CD4-positive, alpha-beta T cell treated with Interleukin-17A for 1 hour (primary cell): ENCODE data around the gene NBDY.
"Not testable (repeated sequence)": the region's sequence is repeated elsewhere in the genome, so short reads cannot be mapped to it uniquely, and the experiment has no call there.

Source experiments
- DNase-seq: peaks from one replicate; pipeline ENCODE4 v3.0.0-alpha.2; 2020

The NBDY gene

GRCh38 chrX:56764975-56765791, 36.1 kb downstream of the NBDY start:
- DNase-seq, result peak; percentile 48

GRCh38 chrX:56765811-56766553, 36.9 kb downstream of the NBDY start:
- DNase-seq, result no peak

GRCh38 chrX:56766554-56767347, 37.7 kb downstream of the NBDY start:
- no peak for DNase-seq

GRCh38 chrX:56767348-56768119, 38.5 kb downstream of the NBDY start:
- not testable (repeated sequence) for DNase-seq

GRCh38 chrX:56768120-56768660, 39.1 kb downstream of the NBDY start:
- DNase-seq, result not testable (repeated sequence)

GRCh38 chrX:56772675-56773521, 43.9 kb downstream of the NBDY start:
- DNase-seq, result not testable (repeated sequence)

DNA sequence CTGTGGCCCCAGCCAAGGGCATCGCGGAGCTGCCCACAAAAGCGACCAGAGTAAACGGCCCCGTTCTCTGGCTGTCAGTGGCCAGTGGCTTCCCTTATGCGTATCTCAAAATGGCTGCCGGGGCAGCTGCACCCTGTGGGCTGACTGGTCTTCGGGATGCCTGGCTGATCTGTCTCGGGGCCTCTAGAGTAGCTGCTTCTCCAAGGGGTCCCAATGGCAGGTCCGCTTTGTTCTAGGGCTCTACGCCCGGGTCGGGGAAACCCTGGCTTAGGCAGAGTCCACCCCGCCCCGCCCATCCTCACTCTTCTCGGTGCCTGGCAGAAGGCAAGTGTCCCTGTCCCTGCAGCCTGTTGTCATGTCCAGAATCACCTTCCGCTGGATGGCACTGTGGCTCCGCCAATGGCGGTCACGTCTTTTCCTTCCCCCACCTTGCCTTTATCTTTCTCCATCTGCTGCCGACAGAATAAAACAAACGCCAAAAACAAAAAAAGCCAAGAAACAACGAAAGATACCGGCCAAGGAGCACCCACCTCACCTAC, 44.5 kb downstream of the NBDY start:
- not testable (repeated sequence) for DNase-seq

- not testable (repeated sequence) for DNase-seq
Observed at GRCh38 chrX:56778099-56778923, 49.3 kb downstream of the NBDY start.

DNA sequence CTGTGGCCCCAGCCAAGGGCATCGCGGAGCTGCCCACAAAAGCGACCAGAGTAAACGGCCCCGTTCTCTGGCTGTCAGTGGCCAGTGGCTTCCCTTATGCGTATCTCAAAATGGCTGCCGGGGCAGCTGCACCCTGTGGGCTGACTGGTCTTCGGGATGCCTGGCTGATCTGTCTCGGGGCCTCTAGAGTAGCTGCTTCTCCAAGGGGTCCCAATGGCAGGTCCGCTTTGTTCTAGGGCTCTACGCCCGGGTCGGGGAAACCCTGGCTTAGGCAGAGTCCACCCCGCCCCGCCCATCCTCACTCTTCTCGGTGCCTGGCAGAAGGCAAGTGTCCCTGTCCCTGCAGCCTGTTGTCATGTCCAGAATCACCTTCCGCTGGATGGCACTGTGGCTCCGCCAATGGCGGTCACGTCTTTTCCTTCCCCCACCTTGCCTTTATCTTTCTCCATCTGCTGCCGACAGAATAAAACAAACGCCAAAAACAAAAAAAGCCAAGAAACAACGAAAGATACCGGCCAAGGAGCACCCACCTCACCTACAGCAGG, 50.0 kb downstream of the NBDY start:
- DNase-seq, result not testable (repeated sequence)

- not testable (repeated sequence) for DNase-seq
Observed at GRCh38 chrX:56780681-56781649, 51.9 kb downstream of the NBDY start.

DNA sequence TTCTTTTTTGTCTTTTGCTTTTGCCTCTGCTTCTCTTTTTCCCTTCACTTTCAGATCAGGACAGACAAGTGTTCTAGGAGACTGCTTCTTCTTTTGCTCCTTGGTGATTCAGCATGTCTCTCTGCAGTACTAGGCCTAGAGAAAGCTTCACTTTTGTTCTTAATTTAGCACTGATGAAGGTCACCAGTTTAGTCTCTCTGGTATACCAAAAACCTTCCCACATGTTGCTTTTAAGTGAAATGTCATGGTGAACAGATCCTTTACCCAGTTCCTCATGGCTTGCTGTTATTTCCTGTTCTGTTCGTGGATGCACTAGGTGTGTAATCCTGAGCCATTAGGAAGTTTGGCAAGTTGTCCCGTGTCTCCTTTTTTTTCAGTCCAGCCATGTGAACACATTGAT, 53.3 kb downstream of the NBDY start:
- no peak for DNase-seq

DNA sequence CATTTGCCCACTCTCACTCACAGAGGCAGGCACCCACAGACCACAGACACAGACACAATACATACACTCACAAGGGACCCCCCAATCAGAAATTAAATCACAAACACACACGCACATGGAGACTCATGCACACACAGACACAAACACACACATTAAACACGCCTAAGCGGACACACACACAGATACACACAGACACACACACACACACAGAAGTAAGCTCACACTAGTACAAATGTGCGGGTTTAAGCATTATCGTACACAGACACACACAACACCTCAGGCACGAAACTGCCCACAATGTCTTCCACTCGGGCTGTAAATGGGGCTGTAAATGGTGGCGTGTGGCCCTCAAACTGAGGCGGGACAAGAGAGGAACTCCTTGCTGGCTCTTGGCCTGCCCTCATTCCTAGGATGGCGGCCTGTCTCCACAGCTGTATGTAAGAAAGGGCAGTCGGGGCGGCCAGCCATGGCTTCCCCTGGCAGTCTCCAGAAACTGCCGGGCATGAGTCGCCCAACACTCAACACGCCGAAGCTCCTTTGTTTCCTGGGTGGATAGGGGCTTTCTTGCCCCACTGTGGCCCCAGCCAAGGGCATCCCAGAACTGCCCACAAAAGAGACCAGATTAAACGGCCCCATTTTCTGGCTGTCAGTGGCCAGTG, 53.9 kb downstream of the NBDY start:
- DNase-seq, result no peak

DNA sequence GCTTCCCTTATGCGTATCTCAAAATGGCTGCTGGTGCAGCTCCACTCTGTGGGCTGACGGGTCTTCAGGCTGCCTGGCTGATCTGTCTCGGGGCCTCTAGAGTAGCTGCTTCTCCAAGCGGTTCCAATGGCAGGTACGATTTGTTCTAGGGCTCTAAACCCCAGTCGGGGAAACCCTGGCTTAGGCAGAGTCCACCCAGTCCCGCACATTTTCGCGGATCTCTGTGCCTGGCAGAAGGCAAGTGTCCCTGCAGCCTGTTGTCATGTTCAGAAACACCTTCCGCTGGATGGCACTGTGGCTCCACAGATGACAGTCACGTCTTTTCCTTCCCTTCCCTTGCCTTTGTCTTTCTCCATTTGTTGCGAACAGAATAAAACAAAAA, 54.4 kb downstream of the NBDY start:
- DNase-seq, result no peak

GRCh38 chrX:56783996-56784620, 55.1 kb downstream of the NBDY start:
- no peak for DNase-seq

DNA sequence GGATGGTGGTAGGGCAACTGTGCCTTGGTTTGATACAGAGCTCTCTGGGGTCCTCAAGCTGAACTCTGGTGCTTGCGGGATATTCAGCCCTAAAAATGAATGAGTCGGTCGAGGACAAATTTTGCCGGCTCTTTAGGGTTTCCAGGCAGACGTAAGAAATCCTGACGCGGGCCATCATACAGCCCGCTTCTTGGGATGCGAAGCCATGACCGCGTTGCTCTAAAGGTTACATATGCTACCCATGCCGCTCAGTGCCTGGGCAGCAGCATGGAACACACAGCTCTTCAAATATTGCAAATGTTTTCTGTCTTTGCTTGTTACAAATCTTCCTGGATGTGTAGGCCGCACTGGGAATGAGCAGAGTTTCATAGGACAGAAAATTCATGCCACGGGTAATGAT, 55.6 kb downstream of the NBDY start:
- DNase-seq, result no peak

- DNase-seq, result no peak
Observed at GRCh38 chrX:56785442-56785841, 56.4 kb downstream of the NBDY start.
